ENCODE data around the gene ZNF562.
A peak's percentile ranks its signal among the peaks of the same experiment; 100 is the strongest.
"Not testable (repeated sequence)": the region's sequence is repeated elsewhere in the genome, so short reads cannot be mapped to it uniquely, and the experiment has no call there.

The ZNF562 gene

DNA sequence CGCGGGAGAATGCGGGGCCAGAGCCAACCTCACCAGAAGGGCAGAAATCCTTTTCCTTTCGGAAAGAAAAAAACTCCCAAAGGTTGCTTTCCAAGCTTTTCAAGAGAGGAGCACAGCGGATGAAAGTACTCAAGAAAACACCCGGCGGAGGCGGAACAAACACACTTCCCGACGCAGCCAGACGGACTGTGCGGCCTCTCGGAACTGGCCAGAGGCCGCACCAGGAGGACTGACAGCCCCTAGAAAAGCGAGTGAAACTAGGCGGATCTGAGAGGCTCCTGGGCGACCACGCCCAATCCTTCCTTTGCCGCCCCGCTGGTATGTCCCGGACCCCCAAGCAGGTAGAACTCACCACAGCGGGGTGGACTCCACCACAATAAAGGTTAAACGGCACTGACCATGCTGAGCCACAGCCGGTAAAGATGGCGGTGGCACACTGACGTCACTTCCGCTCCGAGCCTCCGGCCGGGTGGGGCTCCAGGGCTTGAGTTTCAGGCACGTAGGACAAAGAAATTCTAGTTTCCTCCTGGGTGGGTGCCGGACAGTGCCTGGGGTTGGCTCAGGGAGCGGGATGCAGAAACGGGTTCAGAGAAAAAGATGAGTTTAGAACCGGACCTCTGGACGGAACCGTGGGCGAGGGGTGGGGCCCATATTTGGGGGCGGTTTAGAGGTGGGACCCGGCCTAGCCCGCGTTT, at the start of gene ZNF562:
Gene ZNF562 (minus strand): TSS at position 438 of the 695 bp plus-strand sequence. CDS start 14,356 bp downstream, outside the sequence.
- DNase-seq: peak; percentile 77

DNA sequence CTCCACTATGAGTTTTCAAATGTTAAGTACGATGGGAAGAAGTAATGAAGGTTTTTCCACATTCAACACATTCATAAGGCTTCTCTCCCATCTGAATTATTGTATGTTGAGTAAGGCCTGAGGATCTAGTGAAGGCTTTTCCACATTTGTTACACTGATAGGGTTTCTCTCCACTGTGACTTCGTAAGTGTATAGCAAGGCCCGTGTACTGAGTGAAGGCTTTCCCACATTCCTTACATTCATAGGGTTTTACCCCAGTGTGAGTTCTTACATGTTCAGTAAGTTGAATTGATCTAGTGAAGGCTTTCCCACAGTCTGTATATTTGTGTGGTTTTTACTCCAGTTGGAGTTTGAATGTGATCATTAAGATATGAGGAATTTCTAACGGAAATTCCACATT, 49.3 kb upstream of the ZNF562 start:
- DNase-seq: no peak

DNA sequence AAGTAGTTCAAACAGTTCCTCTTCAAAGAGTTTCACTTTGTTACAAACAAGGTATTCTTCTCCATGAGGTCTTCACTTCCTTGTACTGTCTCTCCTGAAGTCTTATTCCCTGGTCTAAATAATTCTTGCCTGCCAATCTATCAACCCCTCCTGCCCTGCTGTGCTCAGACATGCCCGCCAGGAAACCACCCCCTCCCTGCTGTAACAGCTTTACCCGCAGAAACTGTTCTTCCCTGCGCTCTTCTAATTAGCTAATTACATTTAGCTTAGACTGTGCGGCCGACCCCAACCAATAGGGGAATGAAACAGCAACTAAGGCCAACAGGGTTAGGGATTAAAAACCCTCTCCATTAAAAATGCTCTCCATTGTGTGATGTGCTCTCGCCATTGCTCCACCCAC, 47.0 kb upstream of the ZNF562 start:
- peak; percentile 17 for DNase-seq

DNA sequence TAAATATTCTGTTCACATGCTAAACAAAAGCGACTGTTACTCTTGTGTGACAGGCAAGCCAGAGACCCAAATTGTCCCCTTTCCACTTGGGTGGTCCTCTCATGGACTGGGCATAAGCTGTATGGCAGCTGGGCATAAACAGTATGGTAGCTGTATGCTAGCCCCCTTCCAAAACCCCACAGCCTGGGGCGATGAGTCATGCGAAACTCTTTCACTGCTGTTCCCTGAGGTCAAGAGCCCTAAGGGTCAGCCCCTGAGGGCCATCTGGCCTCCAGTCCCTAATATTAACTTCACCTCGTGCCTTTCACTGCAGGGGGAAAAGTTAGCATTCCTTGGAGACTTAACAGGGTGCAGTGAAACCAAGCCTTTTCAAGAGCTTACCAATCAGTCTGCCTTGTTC, 45.6 kb upstream of the ZNF562 start:
- DNase-seq: no peak

DNA sequence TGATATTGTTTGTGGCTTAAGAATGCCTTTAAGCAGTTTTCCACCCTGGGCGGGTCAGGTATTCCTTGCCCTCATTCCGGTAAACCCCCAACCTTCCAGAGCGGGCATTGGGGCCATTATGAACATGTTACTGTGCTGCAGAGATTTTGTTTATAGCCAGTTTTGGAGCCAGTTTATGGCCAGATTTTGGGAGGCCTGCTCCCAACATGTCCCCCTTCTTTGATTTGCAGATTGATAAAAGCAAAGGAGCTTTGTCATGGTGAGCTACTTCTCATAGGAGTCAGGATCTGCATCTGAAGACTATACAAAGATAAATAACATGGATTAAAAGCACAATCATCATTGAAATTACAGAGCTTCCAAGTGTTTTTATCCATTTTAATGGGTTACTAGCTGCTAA, 36.9 kb upstream of the ZNF562 start:
- DNase-seq: no peak

DNA sequence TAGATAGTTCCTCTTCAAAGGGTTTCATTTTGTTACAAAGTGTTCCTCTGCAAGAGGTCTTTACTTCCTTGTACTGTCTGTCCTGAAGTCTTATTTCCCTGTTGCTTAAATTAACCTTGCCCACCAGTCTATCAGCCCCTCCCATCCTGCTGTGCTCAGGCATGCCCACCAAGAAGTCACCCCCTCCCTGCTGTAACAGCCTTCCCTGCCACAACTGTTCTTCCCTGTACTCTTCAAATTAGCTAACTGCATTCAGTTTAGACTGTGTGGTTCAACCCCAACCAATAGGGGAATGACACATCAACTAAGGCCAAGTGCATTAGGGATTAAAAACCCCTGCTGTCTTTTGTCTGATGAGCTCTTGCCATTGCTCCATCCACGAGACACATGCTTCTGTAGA, 34.4 kb upstream of the ZNF562 start:
- DNase-seq: no peak

DNA sequence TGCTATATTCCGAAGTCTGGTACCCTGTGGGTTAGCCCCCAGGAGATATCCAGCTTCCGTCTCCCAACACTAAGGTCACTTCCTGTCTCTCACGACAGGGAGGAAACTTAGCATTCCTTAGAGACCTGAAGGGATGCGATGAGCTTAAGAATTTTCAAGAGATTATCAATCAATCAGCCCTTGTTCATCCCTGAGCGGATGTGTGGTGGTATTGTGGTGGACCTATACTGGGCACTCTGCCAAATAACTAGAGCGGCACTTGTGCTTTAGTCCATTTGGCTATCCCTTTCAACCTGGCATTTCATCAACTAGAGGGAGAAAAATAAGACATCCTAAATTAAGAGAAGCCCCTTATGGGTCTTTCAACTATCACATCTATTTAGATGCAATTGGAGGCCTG, 30.9 kb upstream of the ZNF562 start:
- no peak for DNase-seq

DNA sequence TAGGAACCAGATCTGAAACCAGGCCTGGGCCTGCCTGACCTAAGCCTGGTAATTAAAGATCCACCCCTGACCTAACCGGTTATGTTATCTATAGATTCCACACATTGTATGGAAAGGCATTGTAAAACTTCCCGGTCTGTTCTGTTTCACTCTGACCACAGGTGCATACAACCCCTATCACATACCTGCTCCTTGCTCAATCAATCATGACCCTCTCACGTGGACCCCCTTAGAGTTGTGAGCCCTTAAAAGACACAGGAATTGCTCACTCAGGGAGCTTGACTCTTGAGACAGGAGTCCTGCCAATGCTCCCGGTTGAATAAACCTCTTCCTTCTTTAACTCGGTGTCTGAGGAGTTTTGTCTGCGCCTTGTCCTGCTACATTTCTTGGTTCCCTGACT, 27.3 kb upstream of the ZNF562 start:
- no peak for DNase-seq

DNA sequence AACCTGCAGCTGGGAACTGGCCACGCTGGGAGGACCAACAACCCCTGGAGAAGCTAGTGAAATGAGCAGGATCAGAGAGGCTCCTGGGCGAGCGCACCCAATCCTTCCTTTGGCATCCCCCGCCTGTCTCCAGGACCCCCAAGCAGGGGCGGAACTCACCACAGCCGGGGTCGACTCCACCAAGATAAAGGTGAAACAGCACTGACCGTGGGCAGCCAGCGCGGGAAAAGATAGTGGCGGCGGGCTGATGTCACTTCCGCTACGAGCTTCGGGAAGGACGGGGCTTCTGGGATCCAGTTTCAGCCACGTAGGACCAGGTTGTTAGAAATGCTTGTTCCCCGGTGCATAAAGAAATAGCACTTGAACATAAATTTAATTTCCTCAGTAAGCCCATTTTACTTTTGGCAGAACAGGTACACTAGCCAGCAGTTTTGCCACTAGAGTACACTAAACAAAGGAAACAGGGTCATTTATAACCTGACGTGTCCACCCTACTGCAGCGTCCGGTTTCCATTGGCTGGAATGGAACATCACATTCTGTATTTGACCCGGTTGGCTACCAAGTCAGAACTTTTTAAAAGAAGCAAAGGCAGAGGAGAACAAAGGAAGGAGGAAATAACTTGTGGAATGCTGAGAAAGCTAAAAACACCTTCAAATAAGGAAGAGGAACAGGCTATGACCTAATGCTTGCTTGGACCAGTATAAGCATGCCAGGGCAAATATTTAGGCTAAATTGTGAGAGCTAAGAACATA, 25.5 kb upstream of the ZNF562 start:
- DNase-seq: no peak

DNA sequence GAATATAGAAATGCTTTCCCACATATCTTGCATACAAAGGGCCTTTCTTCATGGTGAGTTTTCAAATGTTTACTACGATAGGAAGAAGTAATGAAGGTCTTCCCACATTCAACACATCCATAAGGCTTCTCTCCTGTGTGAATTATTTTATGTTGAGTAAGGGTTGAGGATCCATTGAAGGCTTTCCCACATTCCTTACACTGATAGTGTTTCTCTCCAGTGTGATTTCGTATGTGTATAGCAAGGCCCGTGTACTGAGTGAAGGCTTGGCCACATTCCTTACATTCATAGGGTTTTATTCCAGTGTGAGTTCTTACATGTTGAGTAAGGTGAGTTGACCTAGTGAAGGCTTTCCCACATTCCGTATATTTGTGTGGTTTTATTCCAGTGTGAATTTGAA, 15.4 kb upstream of the ZNF562 start:
- not testable (repeated sequence) for DNase-seq

DNA sequence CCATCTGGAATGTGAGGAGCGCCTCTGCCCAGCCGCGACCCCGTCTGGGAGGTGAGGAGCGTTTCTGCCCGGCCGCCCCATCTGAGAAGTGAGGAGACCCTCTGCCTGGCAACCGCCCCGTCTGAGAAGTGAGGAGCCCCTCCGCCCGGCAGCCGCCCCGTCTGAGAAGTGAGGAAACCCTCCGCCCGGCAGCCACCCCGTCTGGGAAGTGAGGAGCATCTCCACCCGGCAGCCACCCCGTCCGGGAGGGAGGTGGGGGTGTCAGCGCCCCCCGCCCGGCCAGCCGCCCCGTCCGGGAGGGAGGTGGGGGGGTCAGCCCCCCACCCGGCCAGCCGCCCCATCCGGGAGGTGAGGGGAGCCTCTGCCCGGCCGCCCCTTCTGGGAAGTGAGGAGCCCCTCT, 5.1 kb upstream of the ZNF562 start:
- not testable (repeated sequence) for DNase-seq

DNA sequence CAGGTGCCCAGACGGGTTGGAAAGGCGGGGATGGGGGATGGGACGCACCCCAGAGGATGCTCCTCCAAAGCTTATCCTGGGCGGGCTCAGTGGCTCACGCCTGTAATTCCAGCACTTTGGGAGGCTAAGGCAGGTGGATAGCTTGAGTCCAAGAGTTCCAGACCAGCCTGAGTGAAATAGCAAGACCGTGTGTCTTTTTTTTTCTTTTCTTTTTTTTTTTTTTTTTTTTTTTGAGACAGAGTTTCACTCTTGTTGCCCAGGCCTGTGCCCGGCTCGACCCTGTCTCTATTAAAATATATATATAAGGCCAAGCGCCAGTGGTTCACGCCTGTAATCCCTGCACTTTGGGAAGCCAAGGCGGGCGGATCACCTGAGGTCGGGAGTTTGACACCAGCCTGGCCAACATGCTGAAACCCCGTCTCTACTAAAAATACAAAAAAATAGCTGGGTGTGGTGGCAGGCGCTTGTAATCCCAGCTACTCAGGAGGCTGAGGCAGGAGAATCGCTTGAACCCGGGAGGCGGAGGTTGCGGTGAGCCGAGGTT, 530 bp upstream of the ZNF562 start:
- DNase-seq: not testable (repeated sequence)

DNA sequence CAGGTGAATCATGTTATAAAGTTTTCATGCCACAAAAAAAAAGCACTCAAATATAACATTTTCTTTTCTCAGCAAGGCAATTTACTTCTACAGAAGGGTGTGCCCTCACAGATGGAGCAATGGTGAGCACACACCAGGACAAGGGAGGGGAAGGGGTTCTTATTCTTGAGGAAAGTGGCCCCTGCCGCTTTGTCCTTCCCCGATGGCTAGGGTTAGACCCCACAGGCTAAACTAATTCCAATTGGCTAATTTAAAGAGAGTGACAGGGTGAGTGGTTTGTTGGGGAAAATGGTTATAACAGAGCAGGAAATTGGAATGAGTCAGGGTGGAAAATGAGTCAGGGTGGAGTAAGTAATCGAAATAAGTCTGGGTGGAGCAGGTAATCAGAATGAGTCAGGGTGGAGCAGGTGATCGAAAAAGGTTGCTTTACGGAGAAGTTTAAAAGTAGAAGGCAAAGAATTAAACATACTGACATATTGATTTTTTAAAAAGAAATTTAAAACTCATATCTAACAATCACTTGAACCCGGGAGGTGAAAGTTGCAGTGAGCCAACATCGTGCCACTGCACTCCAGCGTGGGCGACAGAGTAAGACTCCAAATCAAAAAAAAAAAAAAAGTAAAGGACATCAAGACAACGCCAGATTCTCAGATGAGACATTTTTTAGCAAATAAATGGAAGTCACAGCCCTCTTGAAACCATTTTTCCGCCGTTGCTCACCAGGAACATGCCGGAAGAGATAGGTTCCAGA, 813 bp downstream of the ZNF562 start:
- no peak for DNase-seq

DNA sequence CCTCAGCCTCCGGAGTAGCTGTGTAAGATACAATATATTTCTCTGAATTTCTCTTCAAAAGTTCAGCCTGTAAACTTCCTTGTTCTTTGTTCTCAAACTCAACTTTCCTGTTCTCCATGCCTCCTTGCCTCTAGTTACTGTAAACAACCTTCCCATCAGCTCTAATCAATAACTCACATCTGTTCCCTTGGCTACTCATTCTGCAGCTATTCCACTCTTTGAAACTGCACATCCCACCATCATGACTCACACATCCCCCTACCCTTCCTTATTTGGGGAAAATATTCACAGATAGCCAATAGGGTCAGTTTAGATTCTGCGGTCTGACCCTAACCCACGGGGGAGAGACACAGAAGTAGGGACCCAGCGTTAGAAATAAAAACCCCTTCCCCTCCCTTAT, 2.0 kb downstream of the ZNF562 start:
- no peak for DNase-seq

DNA sequence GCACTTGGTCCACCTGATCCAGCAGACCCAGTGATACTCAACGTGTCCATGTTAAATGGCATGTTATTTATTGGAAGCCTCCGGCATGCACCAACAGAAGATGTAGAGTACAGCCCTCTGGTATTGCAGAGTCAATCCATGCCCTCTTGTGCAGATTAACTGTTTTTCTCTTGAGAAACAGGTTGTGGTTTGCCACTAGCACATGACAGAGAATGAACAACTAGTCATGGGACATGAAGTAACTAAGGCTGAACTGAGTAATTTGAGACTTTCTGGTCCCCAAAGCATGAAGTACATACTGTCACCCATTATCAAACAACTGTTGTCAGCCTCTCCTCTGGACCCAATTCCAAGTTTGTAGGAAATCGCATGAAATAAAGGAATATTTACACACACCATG, 3.2 kb downstream of the ZNF562 start:
- DNase-seq: no peak

DNA sequence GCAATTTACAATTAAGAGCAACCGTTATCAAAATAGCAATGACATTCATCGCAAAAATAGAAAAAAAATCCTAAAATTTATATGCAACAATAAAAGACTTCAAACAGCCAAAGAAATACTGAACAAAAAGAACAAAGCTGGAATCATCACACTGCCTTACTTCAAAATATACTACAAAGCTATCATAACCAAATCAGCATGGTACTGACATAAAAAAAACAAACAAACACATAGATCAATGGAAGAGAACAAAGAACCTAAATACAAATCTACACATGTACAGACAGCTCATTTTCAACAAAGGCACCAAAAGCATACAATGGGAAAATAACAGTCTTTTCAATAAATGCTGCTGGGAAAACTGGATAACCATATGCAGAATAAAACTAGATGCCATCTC, 6.4 kb downstream of the ZNF562 start:
- DNase-seq: no peak

DNA sequence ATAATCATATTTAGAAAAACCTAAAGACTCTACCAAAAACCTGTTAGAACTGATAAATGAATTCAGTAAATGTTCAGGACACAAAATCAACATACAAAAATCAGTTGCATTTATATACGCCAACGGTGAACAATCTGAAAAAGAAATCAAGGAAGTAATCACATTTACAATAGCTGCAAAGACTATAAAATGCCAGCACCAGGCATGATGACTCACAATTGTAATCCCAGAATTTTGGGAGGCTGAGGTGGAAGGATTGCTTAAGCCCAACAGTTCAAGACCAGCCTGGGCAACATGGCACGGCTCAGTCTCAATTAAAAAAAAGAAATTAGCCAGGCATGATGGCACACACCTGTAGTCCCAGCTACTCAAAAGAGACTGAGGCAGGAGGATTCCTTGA, 7.0 kb downstream of the ZNF562 start:
- no peak for DNase-seq

DNA sequence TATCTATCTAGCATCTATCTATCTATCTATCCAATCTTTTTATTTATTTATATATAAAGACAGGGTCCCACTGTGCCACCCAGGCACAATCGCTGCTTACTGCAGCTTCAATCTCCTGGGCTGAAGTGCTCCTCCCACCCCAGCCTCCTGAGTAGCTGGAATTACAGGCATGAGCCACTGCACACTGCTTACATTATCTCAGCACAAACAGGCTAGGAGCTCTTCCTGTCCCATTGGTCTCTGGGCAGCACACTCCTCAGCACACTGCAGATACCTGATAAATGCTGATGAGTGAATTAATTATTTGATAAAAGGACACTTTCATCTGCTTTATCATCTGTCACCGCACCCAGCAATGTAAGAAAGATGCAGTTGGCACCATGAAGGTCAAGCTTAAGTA, 16.1 kb downstream of the ZNF562 start:
- DNase-seq: no peak

DNA sequence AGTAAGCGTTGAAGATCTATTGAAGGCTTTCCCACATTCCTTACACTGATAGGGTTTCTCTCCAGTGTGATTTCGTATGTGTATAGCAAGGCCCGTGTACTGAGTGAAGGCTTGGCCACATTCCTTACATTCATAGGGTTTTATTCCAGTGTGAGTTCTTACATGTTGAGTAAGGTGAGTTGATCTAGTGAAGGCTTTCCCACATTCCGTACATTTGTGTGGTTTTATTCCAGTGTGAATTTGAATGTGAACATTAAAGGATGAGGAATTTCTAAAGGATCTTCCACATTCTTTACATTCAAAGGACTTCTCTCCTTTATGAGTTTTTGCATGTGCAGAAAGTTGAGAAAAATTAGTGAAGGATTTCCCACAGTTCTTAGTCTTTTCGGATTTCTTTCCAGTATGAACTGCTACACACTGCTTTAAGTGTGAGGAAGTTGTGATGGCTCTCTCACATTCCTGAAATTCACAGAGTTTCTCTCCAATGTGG, 21.8 kb downstream of the ZNF562 start:
- DNase-seq: not testable (repeated sequence)

DNA sequence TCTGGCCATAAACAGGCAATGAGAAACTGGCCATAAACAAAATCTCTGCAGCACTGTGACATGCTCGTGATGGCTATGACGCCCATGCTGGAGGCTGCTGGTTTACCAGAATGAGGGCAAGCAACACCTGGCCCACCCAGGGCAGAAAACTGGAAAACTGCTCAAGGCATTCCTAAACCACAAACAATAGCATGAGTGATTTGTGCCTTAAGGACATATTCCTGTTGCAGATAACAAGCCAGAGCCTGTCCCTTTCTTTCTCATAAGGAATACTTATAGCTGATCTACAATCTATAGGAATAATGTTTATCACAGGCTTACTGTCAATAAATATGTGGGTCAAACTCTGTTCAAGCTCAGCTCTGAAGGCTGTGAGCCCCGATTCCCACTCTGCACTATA, 23.4 kb downstream of the ZNF562 start:
- not testable (repeated sequence) for DNase-seq

DNA sequence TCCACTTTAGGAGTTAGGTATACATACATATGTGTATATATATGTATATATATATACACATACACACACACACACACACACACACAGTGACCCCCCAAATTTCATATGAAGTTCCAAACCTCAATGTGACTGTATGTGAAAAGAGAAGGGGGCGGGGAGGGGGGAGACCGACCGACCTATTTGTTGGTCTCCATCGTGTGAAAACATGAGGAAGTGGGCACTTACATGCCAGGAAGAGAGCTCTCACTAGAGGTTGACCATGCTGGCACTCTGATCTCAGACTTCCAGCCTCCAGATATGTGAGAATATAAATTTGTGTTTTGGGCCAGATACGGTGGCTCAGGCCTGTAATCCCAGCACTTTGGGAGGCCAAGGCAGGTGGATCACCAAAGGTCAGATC, 24.6 kb downstream of the ZNF562 start:
- DNase-seq: no peak

DNA sequence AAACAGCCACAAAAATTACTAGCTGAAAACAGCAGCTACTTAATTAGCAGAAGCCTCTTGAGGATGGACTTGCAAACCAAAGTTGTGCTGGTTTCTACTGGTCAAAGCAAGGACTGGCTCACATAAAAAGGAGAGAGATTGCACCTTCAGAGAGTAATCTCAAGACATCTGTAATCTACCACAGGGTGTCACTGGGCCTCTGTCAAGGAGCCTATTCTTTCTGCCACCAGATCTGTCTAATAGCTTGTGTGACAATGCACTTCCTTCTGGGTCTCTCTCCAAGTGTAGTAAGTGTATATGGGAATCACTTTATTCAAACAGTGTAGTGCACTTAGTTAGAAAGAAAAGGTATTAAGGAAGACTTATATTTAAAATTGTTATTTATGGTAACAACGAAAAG, 29.4 kb downstream of the ZNF562 start:
- no peak for DNase-seq

DNA sequence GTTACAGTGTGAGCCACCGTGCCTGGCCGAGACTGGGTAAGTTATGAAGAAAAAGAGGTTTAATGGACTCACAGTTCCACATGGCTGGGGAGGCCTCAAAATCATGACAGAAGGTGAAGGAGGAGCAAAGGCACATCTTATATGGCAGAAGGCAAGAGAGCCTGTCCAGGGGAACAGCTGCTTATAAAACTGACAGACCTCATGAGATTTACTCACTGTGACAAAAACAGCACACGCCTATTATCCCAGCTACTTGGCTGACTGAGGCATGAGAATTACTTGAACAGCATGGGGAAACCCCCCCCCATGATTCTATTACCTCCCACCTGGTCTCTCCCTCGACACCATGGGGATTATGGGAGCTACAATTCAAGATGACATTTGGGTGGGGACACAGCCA, 30.4 kb downstream of the ZNF562 start:
- DNase-seq: no peak

DNA sequence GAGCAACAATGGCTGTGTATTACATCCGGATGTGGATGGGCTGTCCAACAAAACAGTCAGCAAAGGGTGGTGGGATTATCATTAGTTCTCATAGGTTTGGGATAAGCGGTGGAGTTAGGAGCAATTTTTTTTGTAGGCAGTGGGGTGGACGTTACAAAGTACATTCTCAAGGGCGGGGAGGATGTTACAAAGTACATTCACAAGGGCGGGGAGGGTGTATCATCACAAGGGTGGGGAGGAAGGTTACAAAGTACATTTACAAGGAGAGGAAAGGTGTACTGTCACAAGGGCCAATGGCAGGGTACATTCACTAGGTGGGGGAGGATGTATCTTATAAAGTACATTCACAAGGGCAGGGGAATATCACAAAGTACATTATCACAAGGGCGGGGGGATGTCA, 33.1 kb downstream of the ZNF562 start:
- DNase-seq: no peak
